ENCODE results near the gene GTSE1. TPM values are rescaled to one million over a fixed set of nuclear protein-coding genes. Genes with fewer than 3 reads are reported as not detected.

GTSE1 gene
- total RNA-seq, 1 donor from 2014 or later, result 16.7 TPM

GRCh38 chr22:46295277-46295971 lies 1.2 kb upstream of the GTSE1 start:
- TF ChIP-seq CTCF (IDR thresholded peaks at IDR 0.05; ENCODE audit: unreplicated experiment), result no peak
- Mint-ChIP-seq H3K9me3 (no peaks in the 10 kb centered on the region), H3K4me3 (peak overlapping the region; percentile 92), H3K27me3 (ENCODE audit: low read depth) (no peaks in the 10 kb centered on the region), H3K27ac (peak overlapping the region; percentile 98), H3K36me3 (peaks cover 17% of the 10 kb centered on the region), H3K4me1 (peaks cover 29% of the 10 kb centered on the region)
- no peak for DNase-seq (ENCODE audit: low spot score in 2 of 2, unreplicated experiment in 2 of 2)

GRCh38 chr22:46297151-46297812 lies 612 bp downstream of the GTSE1 start:
- peaks cover 29% of the 10 kb centered on the region for H3K4me1 Mint-ChIP-seq
- no peaks in the 10 kb centered on the region for H3K27me3 Mint-ChIP-seq (ENCODE audit: low read depth)
- no peaks in the 10 kb centered on the region for H3K9me3 Mint-ChIP-seq
- H3K4me3 Mint-ChIP-seq, result peak overlapping the region; percentile 82
- no peak for TF ChIP-seq CTCF (IDR thresholded peaks at IDR 0.05; ENCODE audit: unreplicated experiment)
- H3K36me3 Mint-ChIP-seq, result peaks cover 18% of the 10 kb centered on the region
- peak overlapping the region; percentile 50 for H3K27ac Mint-ChIP-seq
- peak in 1 of 2 experiments; percentile 42 for DNase-seq (ENCODE audit: low spot score in 2 of 2, unreplicated experiment in 2 of 2)

DNA sequence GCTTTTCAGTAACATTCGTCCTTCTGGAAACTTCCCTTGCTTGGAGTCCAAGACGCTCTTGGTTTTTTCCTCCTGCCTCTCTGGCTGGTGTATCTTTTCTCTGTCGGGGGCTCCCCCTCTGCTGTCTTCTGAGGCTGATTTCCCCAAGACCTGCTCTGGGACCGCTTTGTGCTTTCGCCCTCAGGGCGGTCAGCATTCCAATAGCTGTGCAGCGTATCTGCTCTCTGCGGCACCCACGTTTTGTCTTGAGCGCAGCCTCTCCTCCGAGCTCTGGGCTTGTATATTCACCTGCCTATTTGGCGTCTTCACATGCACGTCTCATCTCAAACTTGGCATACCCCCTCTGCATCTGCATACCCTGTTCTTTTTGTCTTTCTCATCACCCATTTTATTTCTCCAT lies 2.4 kb downstream of the GTSE1 start:
- Mint-ChIP-seq H3K27ac (no peak overlapping the region), H3K4me3 (peak overlapping the region; percentile 54), H3K36me3 (peaks cover 16% of the 10 kb centered on the region), H3K4me1 (peaks cover 29% of the 10 kb centered on the region), H3K9me3 (no peaks in the 10 kb centered on the region), H3K27me3 (ENCODE audit: low read depth) (no peaks in the 10 kb centered on the region)
- TF ChIP-seq CTCF (IDR thresholded peaks at IDR 0.05; ENCODE audit: unreplicated experiment), result no peak
- DNase-seq (ENCODE audit: low spot score in 2 of 2, unreplicated experiment in 2 of 2), result no peak

DNA sequence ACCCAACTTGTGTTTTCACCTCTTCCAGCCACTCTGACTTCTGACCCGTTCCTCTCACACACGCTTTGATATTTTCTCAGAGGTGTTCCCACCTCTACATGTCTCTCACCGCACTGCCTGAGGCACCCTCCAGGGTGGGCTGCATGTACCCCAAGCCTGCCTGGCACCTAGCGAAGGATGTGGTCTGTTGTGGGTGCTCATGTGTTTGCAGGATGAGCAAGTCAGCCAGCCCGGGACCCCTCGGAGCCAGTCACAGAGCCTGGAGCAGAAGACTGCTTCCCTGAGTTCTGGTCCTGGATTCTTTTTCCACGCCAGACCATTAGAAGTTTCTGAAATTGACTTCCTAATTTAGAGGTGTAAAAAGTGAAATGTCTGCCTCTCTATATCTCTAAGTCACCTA lies 3.8 kb downstream of the GTSE1 start:
- TF ChIP-seq CTCF (IDR thresholded peaks at IDR 0.05; ENCODE audit: unreplicated experiment), result no peak
- peaks cover 25% of the 10 kb centered on the region for H3K4me1 Mint-ChIP-seq
- H3K27ac Mint-ChIP-seq, result no peak overlapping the region
- DNase-seq (ENCODE audit: low spot score in 2 of 2, unreplicated experiment in 2 of 2), result no peak
- peaks cover 16% of the 10 kb centered on the region for H3K36me3 Mint-ChIP-seq
- no peaks in the 10 kb centered on the region for H3K9me3 Mint-ChIP-seq
- no peak overlapping the region for H3K4me3 Mint-ChIP-seq
- H3K27me3 Mint-ChIP-seq (ENCODE audit: low read depth), result no peaks in the 10 kb centered on the region

DNA sequence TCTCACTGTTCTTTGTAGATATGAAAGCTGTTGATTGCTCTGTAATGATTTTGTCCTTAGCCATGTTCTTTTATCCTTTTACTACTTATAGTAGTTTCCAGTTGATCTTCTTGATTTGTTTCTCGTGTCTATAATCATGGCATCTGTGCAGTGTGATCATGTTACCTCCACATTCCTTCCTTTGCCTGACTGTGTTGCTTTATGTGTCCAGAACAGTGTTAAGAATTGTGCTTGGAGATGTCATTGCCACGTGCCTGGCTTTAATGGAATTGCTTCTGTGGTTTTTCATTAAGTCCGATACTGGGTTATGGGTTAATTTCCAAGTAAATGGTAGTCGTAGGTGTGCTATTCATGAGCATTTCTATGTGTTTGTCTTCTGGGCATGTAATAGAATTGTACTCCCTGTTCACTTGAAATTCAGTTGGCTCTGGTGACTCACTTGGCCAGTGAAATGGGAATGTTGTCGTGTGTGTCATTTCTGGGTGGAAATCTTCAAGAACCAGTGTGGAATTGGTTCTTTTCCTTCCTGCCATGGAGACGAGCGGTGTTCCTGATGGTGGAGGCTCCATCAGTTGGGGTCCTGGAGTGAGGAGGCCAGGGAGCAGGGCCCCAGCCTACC lies 6.8 kb downstream of the GTSE1 start:
- no peak for DNase-seq (ENCODE audit: low spot score in 2 of 2, unreplicated experiment in 2 of 2)
- Mint-ChIP-seq H3K27ac (no peak overlapping the region), H3K9me3 (no peaks in the 10 kb centered on the region), H3K36me3 (peaks cover 16% of the 10 kb centered on the region), H3K4me3 (no peak overlapping the region), H3K27me3 (ENCODE audit: low read depth) (no peaks in the 10 kb centered on the region), H3K4me1 (peaks cover 17% of the 10 kb centered on the region)
- no peak for TF ChIP-seq CTCF (IDR thresholded peaks at IDR 0.05; ENCODE audit: unreplicated experiment)

Data from mesothelial cell of epicardium (in vitro differentiated cells).